ENCODE measurements around the gene ZNF468.

GRCh38 chr19:52896431-52897137 lies 39.2 kb upstream of the ZNF468 start:
- TF ChIP-seq, protein P1, sequence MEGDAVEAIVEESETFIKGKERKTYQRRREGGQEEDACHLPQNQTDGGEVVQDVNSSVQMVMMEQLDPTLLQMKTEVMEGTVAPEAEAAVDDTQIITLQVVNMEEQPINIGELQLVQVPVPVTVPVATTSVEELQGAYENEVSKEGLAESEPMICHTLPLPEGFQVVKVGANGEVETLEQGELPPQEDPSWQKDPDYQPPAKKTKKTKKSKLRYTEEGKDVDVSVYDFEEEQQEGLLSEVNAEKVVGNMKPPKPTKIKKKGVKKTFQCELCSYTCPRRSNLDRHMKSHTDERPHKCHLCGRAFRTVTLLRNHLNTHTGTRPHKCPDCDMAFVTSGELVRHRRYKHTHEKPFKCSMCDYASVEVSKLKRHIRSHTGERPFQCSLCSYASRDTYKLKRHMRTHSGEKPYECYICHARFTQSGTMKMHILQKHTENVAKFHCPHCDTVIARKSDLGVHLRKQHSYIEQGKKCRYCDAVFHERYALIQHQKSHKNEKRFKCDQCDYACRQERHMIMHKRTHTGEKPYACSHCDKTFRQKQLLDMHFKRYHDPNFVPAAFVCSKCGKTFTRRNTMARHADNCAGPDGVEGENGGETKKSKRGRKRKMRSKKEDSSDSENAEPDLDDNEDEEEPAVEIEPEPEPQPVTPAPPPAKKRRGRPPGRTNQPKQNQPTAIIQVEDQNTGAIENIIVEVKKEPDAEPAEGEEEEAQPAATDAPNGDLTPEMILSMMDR (IDR thresholded peaks at IDR 0.05), result no peak
- TF ChIP-seq POLR2A (IDR thresholded peaks at IDR 0.05), result no peak
- TF ChIP-seq POLR2AphosphoS5 (IDR thresholded peaks at IDR 0.05; ENCODE audit: insufficient read depth in 1 of 2, low read depth in 1 of 2), result no peak

All from vagina (tissue), 2 donors.